Hepatocyte (in vitro differentiated cells): Measurements from ENCODE around the gene NAIF1. TPM values are rescaled to one million over a fixed set of nuclear protein-coding genes. Genes with fewer than 3 reads are reported as not detected.
A peak's percentile ranks its signal among the peaks of the same experiment; 100 is the strongest.

ENCODE experiments used
- DNase-seq: peaks from one replicate; pipeline ENCODE4 v3.0.0-alpha.2; 2016; ENCODE audit warnings: low spot score
- H2AFZ ChIP-seq: fragments of 200-600 bp; sonication (generic); 2 replicates; pipeline ENCODE4 v1.6.0; 2016; ENCODE audit warnings: antibody characterized with exemption, mild to moderate bottlenecking
- H3K27ac ChIP-seq: fragments of 200-600 bp; sonication (generic); 2 replicates; pipeline ENCODE4 v1.5.1; 2016; ENCODE audit warnings: mild to moderate bottlenecking
- H3K27me3 ChIP-seq: fragments of 200-600 bp; sonication (generic); 2 replicates; pipeline ENCODE4 v1.6.1; 2016
- H3K36me3 ChIP-seq: fragments of 200-600 bp; sonication (generic); replicated peaks from 2 replicates; pipeline ENCODE4 v1.5.1; 2016; ENCODE audit warnings: low read depth; ENCODE audit not compliant: insufficient read depth
- H3K4me1 ChIP-seq: fragments of 200-600 bp; sonication (generic); 2 replicates; pipeline ENCODE4 v1.5.1; 2016; ENCODE audit warnings: mild to moderate bottlenecking, moderate library complexity; ENCODE audit not compliant: insufficient read depth
- H3K4me2 ChIP-seq: fragments of 200-600 bp; sonication (generic); 2 replicates; pipeline ENCODE4 v1.6.0; 2016
- H3K4me3 ChIP-seq: fragments of 200-600 bp; sonication (generic); 2 replicates; pipeline ENCODE4 v1.5.1; 2016; ENCODE audit warnings: mild to moderate bottlenecking
- H3K79me2 ChIP-seq: fragments of 200-600 bp; sonication (generic); 2 replicates; pipeline ENCODE4 v1.6.0; 2017; ENCODE audit warnings: mild to moderate bottlenecking
- H3K9me2 ChIP-seq: fragments of 200-600 bp; sonication (generic); replicated peaks from 2 replicates; pipeline ENCODE4 v1.6.0; 2017; ENCODE audit warnings: mild to moderate bottlenecking; ENCODE audit not compliant: insufficient read depth
- H3K9me3 ChIP-seq: fragments of 200-600 bp; sonication (generic); 2 replicates; pipeline ENCODE4 v1.5.1; 2016; ENCODE audit warnings: low read depth, mild to moderate bottlenecking
- H4K20me1 ChIP-seq: fragments of 200-600 bp; sonication (generic); 2 replicates; pipeline ENCODE4 v1.6.0; 2016; ENCODE audit warnings: mild to moderate bottlenecking; ENCODE audit not compliant: insufficient read depth, poor library complexity, severe bottlenecking
- CTCF ChIP-seq: fragments of 200-600 bp; sonication (generic); IDR thresholded peaks from 2 replicates; pipeline ENCODE4 v1.5.1; 2016; ENCODE audit warnings: antibody characterized with exemption, mild to moderate bottlenecking; ENCODE audit not compliant: poor library complexity
- EZH2 ChIP-seq: fragments of 200-600 bp; sonication (generic); IDR thresholded peaks from 2 replicates; pipeline ENCODE4 v1.6.1; 2016; ENCODE audit warnings: antibody characterized with exemption, mild to moderate bottlenecking, borderline replicate concordance
- EZH2phosphoT487 ChIP-seq: fragments of 200-600 bp; sonication (generic); IDR thresholded peaks from one replicate; pipeline ENCODE4 v1.6.1; 2018; ENCODE audit warnings: antibody characterized with exemption, mild to moderate bottlenecking, low read depth, moderate library complexity; ENCODE audit not compliant: unreplicated experiment, severe bottlenecking
- WGBS: methylation state at CpG from one replicate; pipeline ENCODE4 v1.1.6; 2016; ENCODE audit warnings: low lambda C conversion rate; ENCODE audit errors: missing lambda C conversion rate; 5-methylcytosine and 5-hydroxymethylcytosine counted together
- polyA plus RNA-seq: library from polyadenylated mRNA; unstranded; fragments of >200 nt; fragmentation: Nextera tagmentation; extraction: Ambion mirVana; gene quantifications from 2 replicates; pipeline ENCODE4 v1.2.1, GENCODE V29; 2016
- total RNA-seq: library from RNA; depleted of rRNA; stranded (reverse); fragments of >200 nt; gene quantifications from 2 replicates; pipeline ENCODE4 v1.2.3, GENCODE V29; 2014

Gene NAIF1
- total and polyA plus RNA-seq, 2 experiments from 2014 or later, result 8.0 to 10.3 TPM

GRCh38 chr9:128061275-128061960, 5.7 kb downstream of the NAIF1 start:
- Histone ChIP-seq H3K36me3 (no peaks in the 10 kb centered on the region), H4K20me1 (no peaks in the 10 kb centered on the region), H3K27ac (no peak overlapping the region), H3K9me3 (no peaks in the 10 kb centered on the region), H2AFZ (no peak overlapping the region), H3K27me3 (no peaks in the 10 kb centered on the region), H3K4me3 (no peak overlapping the region), H3K79me2 (peaks cover 8% of the 10 kb centered on the region), H3K4me1 (peaks cover 20% of the 10 kb centered on the region), H3K4me2 (no peak overlapping the region), H3K9me2 (no peaks in the 10 kb centered on the region)
- WGBS, result 89% methylated on average over 13 of the region's 13 CpGs
- DNase-seq, result no peak
- TF ChIP-seq EZH2phosphoT487 (no peak), CTCF (no peak), EZH2 (no peak)

- H3K9me3 ChIP-seq, result no peaks in the 10 kb centered on the region
- no peak overlapping the region for H3K27ac ChIP-seq
- no peaks in the 10 kb centered on the region for H4K20me1 ChIP-seq
- no peaks in the 10 kb centered on the region for H3K36me3 ChIP-seq
- TF ChIP-seq EZH2 (no peak), EZH2phosphoT487 (no peak), CTCF (no peak)
- WGBS, result 93% methylated on average over 6 of the region's 6 CpGs
- H2AFZ ChIP-seq, result no peak overlapping the region
- no peaks in the 10 kb centered on the region for H3K9me2 ChIP-seq
- no peak overlapping the region for H3K4me3 ChIP-seq
- no peak for DNase-seq
- no peaks in the 10 kb centered on the region for H3K27me3 ChIP-seq
- peaks cover 22% of the 10 kb centered on the region for H3K4me1 ChIP-seq
- no peak overlapping the region for H3K4me2 ChIP-seq
- no peaks in the 10 kb centered on the region for H3K79me2 ChIP-seq
These were observed 7.6 kb downstream of the NAIF1 start for GRCh38 chr9:128059365-128059983.

GRCh38 chr9:128057724-128058409, 9.3 kb downstream of the NAIF1 start:
- peak overlapping the region; percentile 24 for H3K27ac ChIP-seq
- H4K20me1 ChIP-seq, result no peaks in the 10 kb centered on the region
- no peaks in the 10 kb centered on the region for H3K9me2 ChIP-seq
- no peak for DNase-seq
- no peaks in the 10 kb centered on the region for H3K27me3 ChIP-seq
- no peaks in the 10 kb centered on the region for H3K79me2 ChIP-seq
- TF ChIP-seq EZH2 (no peak), EZH2phosphoT487 (no peak), CTCF (no peak)
- H3K4me1 ChIP-seq, result peaks cover 22% of the 10 kb centered on the region
- no peak overlapping the region for H2AFZ ChIP-seq
- H3K36me3 ChIP-seq, result no peaks in the 10 kb centered on the region
- H3K9me3 ChIP-seq, result no peaks in the 10 kb centered on the region
- WGBS, result 64% methylated on average over 8 of the region's 8 CpGs
- H3K4me2 ChIP-seq, result no peak overlapping the region
- H3K4me3 ChIP-seq, result no peak overlapping the region
